Measurements from ENCODE around the gene DCTPP1. TPM values are rescaled to one million over a fixed set of nuclear protein-coding genes. Genes with fewer than 3 reads are reported as not detected.

The DCTPP1 gene
- total and polyA plus RNA-seq, 9 of the 15 experiments (the other 6 are each of a cell fraction or from before 2014, with no cell fraction given) = 45.0 to 132 (median 80.6) TPM

- TF ChIP-seq MGA (IDR thresholded peaks at IDR 0.05) = peak; percentile 99
- peak; percentile 88 for TF ChIP-seq MEIS2 (IDR thresholded peaks at IDR 0.05; ENCODE audit: partially characterized antibody)
- TF ChIP-seq CREBBP (IDR thresholded peaks at IDR 0.05; ENCODE audit: low read depth, low read length) = no peak
- no peak for TF ChIP-seq ZNF551 (CRISPR knock-in tag; IDR thresholded peaks at IDR 0.05)
- peak; percentile 60; the same call in 1 of the 2 replicates for TF ChIP-seq MECOM (CRISPR knock-in tag; IDR thresholded peaks at IDR 0.05)
- no peak for TF ChIP-seq E2F8 (IDR thresholded peaks at IDR 0.05; ENCODE audit: low read depth, partially characterized antibody)
- TF ChIP-seq ETV1 (tag; conservative IDR thresholded peaks at IDR 0.05; ENCODE audit: low read depth) = peak; percentile 72
- TF ChIP-seq PHB2 (IDR thresholded peaks at IDR 0.05; ENCODE audit: low read depth) = no peak
- no peak for TF ChIP-seq RFX1 (IDR thresholded peaks at IDR 0.05)
- TF ChIP-seq TBL1XR1 (IDR thresholded peaks at IDR 0.05; ENCODE audit: low read length in 2 of 2) = peak in 1 of 2 experiments; percentile 20; a peak in 2 of 4 replicates
Measured at GRCh38 chr16:30445408-30446202, 15.8 kb upstream of the DCTPP1 start, which contains the start of gene SEPHS2 (continued).

All from K562 (cell line).